Tibial nerve (tissue), 4 donors: Measurements from ENCODE around the gene CDKN1C. TPM values are rescaled to one million over a fixed set of nuclear protein-coding genes. Genes with fewer than 3 reads are reported as not detected.

Source experiments
- DNase-seq, 2 donors: peaks; one replicate each; pipeline ENCODE4 v3.0.0-alpha.2; 2019; ENCODE audit warnings: low spot score in 2 of 2
- H3K27ac ChIP-seq, 4 donors: fragments of 200-600 bp; sonication (generic) in 3 of 4; one replicate each; pipeline ENCODE4 v1.5.1; 2017 to 2019; ENCODE audit warnings: mild to moderate bottlenecking in 1 of 4
- H3K27me3 ChIP-seq, 2 donors: fragments of 200-600 bp; sonication (generic) in 1 of 2; one replicate each; pipeline versions ENCODE4 v1.5.1 to v1.6.0; 2017 to 2019
- H3K36me3 ChIP-seq, 3 donors: fragments of 200-600 bp; sonication (generic); one replicate each; pipeline ENCODE4 v1.5.1; 2018 to 2019
- H3K4me1 ChIP-seq, 4 donors: fragments of 200-600 bp; sonication (generic) in 3 of 4; one replicate each; pipeline ENCODE4 v1.5.1; 2017 to 2019
- H3K4me3 ChIP-seq, 4 donors: fragments of 200-600 bp; sonication (generic) in 3 of 4; one replicate each; pipeline ENCODE4 v1.5.1; 2017 to 2019; ENCODE audit warnings: mild to moderate bottlenecking in 1 of 4, moderate library complexity in 1 of 4
- H3K9me3 ChIP-seq, 4 donors: fragments of 200-600 bp; sonication (generic) in 3 of 4; one replicate each; pipeline ENCODE4 v1.5.1; 2017 to 2019
- CTCF ChIP-seq, 5 experiments: fragments of 200-600 bp in 3 of 5; fragments of 450-650 bp in 2 of 5; sonication (generic) in 3 of 5; IDR thresholded peaks; one replicate each; pipeline ENCODE4 v1.5.1; 2016 to 2019; ENCODE audit warnings: antibody characterized with exemption in 5 of 5, mild to moderate bottlenecking in 3 of 5, moderate library complexity in 2 of 5
- EP300 ChIP-seq, 2 donors: sonication (generic); formaldehyde crosslinking; IDR thresholded peaks; one replicate each; pipeline ENCODE4 v1.6.1; 2017; ENCODE audit warnings: antibody characterized with exemption in 2 of 2, mild to moderate bottlenecking in 1 of 2
- POLR2A ChIP-seq, 2 donors: fragments of 450-650 bp; IDR thresholded peaks; one replicate each; pipeline ENCODE4 v1.6.1; 2017; ENCODE audit warnings: antibody characterized with exemption in 2 of 2, mild to moderate bottlenecking in 2 of 2, moderate library complexity in 2 of 2
- WGBS, 2 donors: methylation state at CpG; one replicate each; pipeline ENCODE4 v1.1.5; 2018; 5-methylcytosine and 5-hydroxymethylcytosine counted together
- total RNA-seq, 4 donors: library from RNA; depleted of rRNA; stranded (reverse); fragments of >200 nt; gene quantifications; one replicate each; pipeline ENCODE4 v1.1.0, GENCODE V29; 2016

The CDKN1C gene
- total RNA-seq, 4 donors from 2014 or later = 128 to 330 (median 260) TPM

GRCh38 chr11:2844116-2844842 lies 41.3 kb downstream of the CDKN1C start:
- Histone ChIP-seq H3K36me3 (no peaks in the 10 kb centered on the region), H3K4me3 (no peak overlapping the region), H3K9me3 (no peaks in the 10 kb centered on the region), H3K27me3 (no peaks in the 10 kb centered on the region), H3K4me1 (no peaks in the 10 kb centered on the region), H3K27ac (no peak overlapping the region)
- 76 to 86% methylated on average over 13 to 16 of the region's 19 CpGs for WGBS, 2 donors
- TF ChIP-seq POLR2A (IDR thresholded peaks at IDR 0.05) (no peak), EP300 (IDR thresholded peaks at IDR 0.05) (no peak), CTCF (IDR thresholded peaks at IDR 0.05) (no peak)
- DNase-seq = no peak

- Histone ChIP-seq H3K36me3 (no peaks in the 10 kb centered on the region), H3K4me1 (no peaks in the 10 kb centered on the region), H3K4me3 (no peak overlapping the region), H3K27me3 (no peaks in the 10 kb centered on the region), H3K27ac (no peak overlapping the region), H3K9me3 (no peaks in the 10 kb centered on the region)
- 69 to 70% methylated on average over 14 of the region's 14 CpGs for WGBS, 2 donors
- no peak for DNase-seq
- no peak for TF ChIP-seq EP300 (IDR thresholded peaks at IDR 0.05)
- TF ChIP-seq POLR2A (IDR thresholded peaks at IDR 0.05) = no peak
- TF ChIP-seq CTCF (IDR thresholded peaks at IDR 0.05) = no peak
These were observed 42.0 kb downstream of the CDKN1C start for GRCh38 chr11:2843551-2843950.

GRCh38 chr11:2842876-2843275 lies 42.7 kb downstream of the CDKN1C start:
- Histone ChIP-seq H3K4me3 (no peak overlapping the region), H3K4me1 (no peaks in the 10 kb centered on the region), H3K27ac (no peak overlapping the region), H3K36me3 (no peaks in the 10 kb centered on the region), H3K9me3 (no peaks in the 10 kb centered on the region), H3K27me3 (no peaks in the 10 kb centered on the region)
- WGBS, 2 donors = 90 to 93% methylated on average over 13 to 16 of the region's 16 CpGs
- no peak for DNase-seq
- TF ChIP-seq POLR2A (IDR thresholded peaks at IDR 0.05) (no peak), EP300 (IDR thresholded peaks at IDR 0.05) (no peak), CTCF (IDR thresholded peaks at IDR 0.05) (no peak)

- Histone ChIP-seq H3K27me3 (no peaks in the 10 kb centered on the region), H3K4me3 (no peak overlapping the region), H3K36me3 (no peaks in the 10 kb centered on the region), H3K9me3 (no peaks in the 10 kb centered on the region), H3K4me1 (peaks cover 0 to 12% (median 0%) of the 10 kb centered on the region in 4 donors), H3K27ac (no peak overlapping the region)
- 88 to 96% methylated on average over 11 to 26 of the region's 26 CpGs for WGBS, 2 donors
- no peak for TF ChIP-seq EP300 (IDR thresholded peaks at IDR 0.05)
- no peak for TF ChIP-seq POLR2A (IDR thresholded peaks at IDR 0.05)
- no peak for TF ChIP-seq CTCF (IDR thresholded peaks at IDR 0.05)
- no peak for DNase-seq
These were observed 44.0 kb downstream of the CDKN1C start for GRCh38 chr11:2841411-2842190.

- DNase-seq = no peak
- H3K27ac ChIP-seq = no peak overlapping the region
- no peak overlapping the region for H3K4me3 ChIP-seq
- no peaks in the 10 kb centered on the region for H3K27me3 ChIP-seq
- H3K9me3 ChIP-seq = no peaks in the 10 kb centered on the region
- TF ChIP-seq CTCF (IDR thresholded peaks at IDR 0.05) (no peak), EP300 (IDR thresholded peaks at IDR 0.05) (no peak), POLR2A (IDR thresholded peaks at IDR 0.05) (no peak)
- WGBS, 2 donors = 71 to 82% methylated on average over 23 of the region's 23 CpGs
- peaks cover 0 to 16% (median 0%) of the 10 kb centered on the region in 4 donors for H3K4me1 ChIP-seq
- H3K36me3 ChIP-seq = no peaks in the 10 kb centered on the region
These were observed 46.1 kb downstream of the CDKN1C start for GRCh38 chr11:2839395-2839943.
